ENCODE results near the gene DDX54.

DNA sequence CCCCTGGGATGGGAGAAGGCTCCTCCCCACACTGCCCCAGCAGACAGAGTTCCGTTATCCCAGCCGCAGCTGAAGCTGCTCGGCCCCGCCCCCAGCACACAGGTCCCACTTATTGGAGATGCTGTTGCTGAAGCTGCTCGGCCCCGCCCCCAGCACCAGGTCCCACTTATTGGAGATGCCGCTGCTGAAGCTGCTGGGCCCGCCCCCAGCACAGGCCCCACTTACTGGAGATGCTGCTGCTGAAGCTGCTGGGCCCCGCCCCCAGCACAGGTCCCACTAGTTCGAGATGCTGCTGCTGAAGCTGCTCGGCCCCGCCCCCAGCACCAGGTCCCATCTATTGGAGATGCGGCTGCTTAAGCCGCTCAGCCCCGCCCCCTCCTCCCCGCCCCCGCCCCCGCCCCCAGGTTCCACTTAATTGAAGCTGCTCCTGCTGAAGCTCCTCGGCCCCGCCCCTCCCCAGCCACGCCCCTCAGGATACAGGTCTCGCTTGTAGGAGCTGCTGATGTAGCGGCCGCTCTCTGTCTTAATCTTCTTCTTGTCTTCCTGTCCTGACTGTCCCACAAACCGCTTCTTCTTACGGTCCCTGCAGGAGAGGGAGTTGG is 23.8 kb downstream of the DDX54 start:
- TF ChIP-seq, protein P1, sequence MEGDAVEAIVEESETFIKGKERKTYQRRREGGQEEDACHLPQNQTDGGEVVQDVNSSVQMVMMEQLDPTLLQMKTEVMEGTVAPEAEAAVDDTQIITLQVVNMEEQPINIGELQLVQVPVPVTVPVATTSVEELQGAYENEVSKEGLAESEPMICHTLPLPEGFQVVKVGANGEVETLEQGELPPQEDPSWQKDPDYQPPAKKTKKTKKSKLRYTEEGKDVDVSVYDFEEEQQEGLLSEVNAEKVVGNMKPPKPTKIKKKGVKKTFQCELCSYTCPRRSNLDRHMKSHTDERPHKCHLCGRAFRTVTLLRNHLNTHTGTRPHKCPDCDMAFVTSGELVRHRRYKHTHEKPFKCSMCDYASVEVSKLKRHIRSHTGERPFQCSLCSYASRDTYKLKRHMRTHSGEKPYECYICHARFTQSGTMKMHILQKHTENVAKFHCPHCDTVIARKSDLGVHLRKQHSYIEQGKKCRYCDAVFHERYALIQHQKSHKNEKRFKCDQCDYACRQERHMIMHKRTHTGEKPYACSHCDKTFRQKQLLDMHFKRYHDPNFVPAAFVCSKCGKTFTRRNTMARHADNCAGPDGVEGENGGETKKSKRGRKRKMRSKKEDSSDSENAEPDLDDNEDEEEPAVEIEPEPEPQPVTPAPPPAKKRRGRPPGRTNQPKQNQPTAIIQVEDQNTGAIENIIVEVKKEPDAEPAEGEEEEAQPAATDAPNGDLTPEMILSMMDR (IDR thresholded peaks at IDR 0.05; ENCODE audit: low read length): no peak
- TF ChIP-seq EZH2 (IDR thresholded peaks at IDR 0.05; ENCODE audit: borderline replicate concordance, low read length): no peak
